Stimulated activated CD4-positive, alpha-beta T cell treated with anti-CD3 and anti-CD28 coated beads, Interleukin-2, amount 100 ng/mL, for 4 hours (primary cell): ENCODE results near the gene KCNC1.

Source experiments
- DNase-seq: peaks from one replicate; pipeline ENCODE4 v3.0.0-alpha.2; 2020; ENCODE audit warnings: low read depth

KCNC1 gene

GRCh38 chr11:17716807-17717206 lies 17.8 kb upstream of the KCNC1 start:
- no peak for DNase-seq

GRCh38 chr11:17718015-17718414 lies 16.6 kb upstream of the KCNC1 start:
- DNase-seq: no peak

GRCh38 chr11:17718510-17718962 lies 16.0 kb upstream of the KCNC1 start:
- no peak for DNase-seq

GRCh38 chr11:17719028-17719937 lies 15.3 kb upstream of the KCNC1 start, which contains the start of gene MYOD1:
Gene MYOD1, plus strand, starts transcription at chr11:17719571. Its CDS starts 212 bp downstream, at chr11:17719783.
- DNase-seq: no peak

GRCh38 chr11:17719938-17720795 lies 14.4 kb upstream of the KCNC1 start:
- no peak for DNase-seq

- no peak for DNase-seq
Measured at GRCh38 chr11:17720796-17721171, 13.8 kb upstream of the KCNC1 start.

- DNase-seq: no peak
Measured at GRCh38 chr11:17721242-17721999, 13.2 kb upstream of the KCNC1 start.

- no peak for DNase-seq
Measured at GRCh38 chr11:17722000-17722643, 12.5 kb upstream of the KCNC1 start.

GRCh38 chr11:17724020-17724908 lies 10.3 kb upstream of the KCNC1 start:
- DNase-seq: no peak

- no peak for DNase-seq
Measured at GRCh38 chr11:17725174-17725573, 9.4 kb upstream of the KCNC1 start.

- no peak for DNase-seq
Measured at GRCh38 chr11:17730137-17730536, 4.4 kb upstream of the KCNC1 start.

- peak; percentile 3 for DNase-seq
Measured at GRCh38 chr11:17730608-17731462, 3.7 kb upstream of the KCNC1 start.

- DNase-seq: no peak
Measured at GRCh38 chr11:17733261-17733660, 1.3 kb upstream of the KCNC1 start.

GRCh38 chr11:17734986-17735817 lies 621 bp downstream of the KCNC1 start:
- DNase-seq: no peak

GRCh38 chr11:17735818-17736578 lies 1.4 kb downstream of the KCNC1 start:
- no peak for DNase-seq

- no peak for DNase-seq
Measured at GRCh38 chr11:17736579-17736893, 2.0 kb downstream of the KCNC1 start.

- no peak for DNase-seq
Measured at GRCh38 chr11:17736930-17737817, 2.6 kb downstream of the KCNC1 start.
